ENCODE results near the gene SNTN.

- TF ChIP-seq EZH2 (IDR thresholded peaks at IDR 0.05; ENCODE audit: low read depth, unreplicated experiment) (no peak), EZH2phosphoT487 (IDR thresholded peaks at IDR 0.05; ENCODE audit: unreplicated experiment) (no peak), STAT1 (IDR thresholded peaks at IDR 0.05; ENCODE audit: unreplicated experiment) (no peak), POLR2AphosphoS5 (IDR thresholded peaks at IDR 0.05; ENCODE audit: low read depth) (no peak), CREB1 (CRISPR knock-in tag; IDR thresholded peaks at IDR 0.05; ENCODE audit: low read depth) (no peak), ZNF331 (CRISPR knock-in tag; IDR thresholded peaks at IDR 0.05; ENCODE audit: low read depth) (no peak), JUNB (IDR thresholded peaks at IDR 0.05; ENCODE audit: unreplicated experiment) (no peak), NANOG (IDR thresholded peaks at IDR 0.05; ENCODE audit: borderline replicate concordance) (no peak), ZNF114 (CRISPR knock-in tag; IDR thresholded peaks at IDR 0.05) (no peak)
- TF ChIP-seq, protein P1, sequence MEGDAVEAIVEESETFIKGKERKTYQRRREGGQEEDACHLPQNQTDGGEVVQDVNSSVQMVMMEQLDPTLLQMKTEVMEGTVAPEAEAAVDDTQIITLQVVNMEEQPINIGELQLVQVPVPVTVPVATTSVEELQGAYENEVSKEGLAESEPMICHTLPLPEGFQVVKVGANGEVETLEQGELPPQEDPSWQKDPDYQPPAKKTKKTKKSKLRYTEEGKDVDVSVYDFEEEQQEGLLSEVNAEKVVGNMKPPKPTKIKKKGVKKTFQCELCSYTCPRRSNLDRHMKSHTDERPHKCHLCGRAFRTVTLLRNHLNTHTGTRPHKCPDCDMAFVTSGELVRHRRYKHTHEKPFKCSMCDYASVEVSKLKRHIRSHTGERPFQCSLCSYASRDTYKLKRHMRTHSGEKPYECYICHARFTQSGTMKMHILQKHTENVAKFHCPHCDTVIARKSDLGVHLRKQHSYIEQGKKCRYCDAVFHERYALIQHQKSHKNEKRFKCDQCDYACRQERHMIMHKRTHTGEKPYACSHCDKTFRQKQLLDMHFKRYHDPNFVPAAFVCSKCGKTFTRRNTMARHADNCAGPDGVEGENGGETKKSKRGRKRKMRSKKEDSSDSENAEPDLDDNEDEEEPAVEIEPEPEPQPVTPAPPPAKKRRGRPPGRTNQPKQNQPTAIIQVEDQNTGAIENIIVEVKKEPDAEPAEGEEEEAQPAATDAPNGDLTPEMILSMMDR (conservative IDR thresholded peaks at IDR 0.05; ENCODE audit: low read depth in 2 of 2) = no peak
- TF ChIP-seq, protein P2, sequence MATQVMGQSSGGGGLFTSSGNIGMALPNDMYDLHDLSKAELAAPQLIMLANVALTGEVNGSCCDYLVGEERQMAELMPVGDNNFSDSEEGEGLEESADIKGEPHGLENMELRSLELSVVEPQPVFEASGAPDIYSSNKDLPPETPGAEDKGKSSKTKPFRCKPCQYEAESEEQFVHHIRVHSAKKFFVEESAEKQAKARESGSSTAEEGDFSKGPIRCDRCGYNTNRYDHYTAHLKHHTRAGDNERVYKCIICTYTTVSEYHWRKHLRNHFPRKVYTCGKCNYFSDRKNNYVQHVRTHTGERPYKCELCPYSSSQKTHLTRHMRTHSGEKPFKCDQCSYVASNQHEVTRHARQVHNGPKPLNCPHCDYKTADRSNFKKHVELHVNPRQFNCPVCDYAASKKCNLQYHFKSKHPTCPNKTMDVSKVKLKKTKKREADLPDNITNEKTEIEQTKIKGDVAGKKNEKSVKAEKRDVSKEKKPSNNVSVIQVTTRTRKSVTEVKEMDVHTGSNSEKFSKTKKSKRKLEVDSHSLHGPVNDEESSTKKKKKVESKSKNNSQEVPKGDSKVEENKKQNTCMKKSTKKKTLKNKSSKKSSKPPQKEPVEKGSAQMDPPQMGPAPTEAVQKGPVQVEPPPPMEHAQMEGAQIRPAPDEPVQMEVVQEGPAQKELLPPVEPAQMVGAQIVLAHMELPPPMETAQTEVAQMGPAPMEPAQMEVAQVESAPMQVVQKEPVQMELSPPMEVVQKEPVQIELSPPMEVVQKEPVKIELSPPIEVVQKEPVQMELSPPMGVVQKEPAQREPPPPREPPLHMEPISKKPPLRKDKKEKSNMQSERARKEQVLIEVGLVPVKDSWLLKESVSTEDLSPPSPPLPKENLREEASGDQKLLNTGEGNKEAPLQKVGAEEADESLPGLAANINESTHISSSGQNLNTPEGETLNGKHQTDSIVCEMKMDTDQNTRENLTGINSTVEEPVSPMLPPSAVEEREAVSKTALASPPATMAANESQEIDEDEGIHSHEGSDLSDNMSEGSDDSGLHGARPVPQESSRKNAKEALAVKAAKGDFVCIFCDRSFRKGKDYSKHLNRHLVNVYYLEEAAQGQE (IDR thresholded peaks at IDR 0.05; ENCODE audit: unreplicated experiment) = no peak
- TF ChIP-seq, protein P3, sequence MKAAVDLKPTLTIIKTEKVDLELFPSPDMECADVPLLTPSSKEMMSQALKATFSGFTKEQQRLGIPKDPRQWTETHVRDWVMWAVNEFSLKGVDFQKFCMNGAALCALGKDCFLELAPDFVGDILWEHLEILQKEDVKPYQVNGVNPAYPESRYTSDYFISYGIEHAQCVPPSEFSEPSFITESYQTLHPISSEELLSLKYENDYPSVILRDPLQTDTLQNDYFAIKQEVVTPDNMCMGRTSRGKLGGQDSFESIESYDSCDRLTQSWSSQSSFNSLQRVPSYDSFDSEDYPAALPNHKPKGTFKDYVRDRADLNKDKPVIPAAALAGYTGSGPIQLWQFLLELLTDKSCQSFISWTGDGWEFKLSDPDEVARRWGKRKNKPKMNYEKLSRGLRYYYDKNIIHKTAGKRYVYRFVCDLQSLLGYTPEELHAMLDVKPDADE (IDR thresholded peaks at IDR 0.05) = no peak
Measured at GRCh38 chr3:63679186-63679585, 26.7 kb downstream of the SNTN start.
